GM12878 (cell line): Measurements from ENCODE around the gene MGA. TPM values are rescaled to one million over a fixed set of nuclear protein-coding genes. Genes with fewer than 3 reads are reported as not detected.

Source experiments
- ATAC-seq: fragments of 200-7000 bp; cut with Tn5 transposase; 3 replicates; pipeline ENCODE4 v1.9.1; 2020; ENCODE audit warnings: mild to moderate bottlenecking, moderate library complexity
- BruUV-seq: library from RNA; stranded (reverse); fragments of 400-500 nt; replicated peaks from 2 replicates; lab custom pipeline; 2021; lab: Mats Ljungman, UMichigan
- CTCF ChIA-PET: fragments of 300-600 bp; sonication (Branson Sonifier 250); formaldehyde crosslinking; extraction: SDS; loops from one replicate; lab custom pipeline; 2021; ENCODE audit warnings: inconsistent platforms; lab: Yijun Ruan, JAX
- POLR2A ChIA-PET: fragments of 350-600 bp; formaldehyde crosslinking; extraction: SDS; loops from one replicate; lab custom pipeline; 2021; ENCODE audit warnings: inconsistent platforms; lab: Charles Lee
- RAD21 ChIA-PET: fragments of 300-600 bp; sonication (Branson Sonifier 250); formaldehyde crosslinking; loops from one replicate; lab custom pipeline; 2023; ENCODE audit warnings: antibody characterized with exemption; ENCODE audit not compliant: unreplicated experiment; lab: Charles Lee
- SMC1A ChIA-PET: fragments of 300-600 bp; sonication (Branson Sonifier 250); formaldehyde crosslinking; loops from one replicate; lab custom pipeline; 2023; ENCODE audit not compliant: unreplicated experiment, uncharacterized antibody; lab: Charles Lee
- DNase-seq: peaks from one replicate; pipeline ENCODE4 v3.0.0-alpha.2; 2011; ENCODE audit warnings: low read depth, low spot score
- FAIRE-seq: peaks from 3 replicates; lab custom pipeline; 2011; peaks lifted over from hg19 to GRCh38; lab: Jason Lieb, UNC
- H2AFZ ChIP-seq: 2 replicates; pipeline ENCODE4 v1.6.0; 2011; ENCODE audit warnings: low read depth, low read length, control low read depth; ENCODE audit not compliant: control insufficient read depth
- H3K27ac ChIP-seq: 2 replicates; pipeline ENCODE4 v1.5.1; 2011; ENCODE audit warnings: control low read depth; ENCODE audit not compliant: control insufficient read depth, insufficient read depth
- H3K27me3 ChIP-seq, 2 experiments: replicated peaks in 1 of 2; 2 replicates each; pipeline versions ENCODE4 v1.6.0 to v1.6.1; 2011; ENCODE audit warnings: low read length in 1 of 2; ENCODE audit not compliant: control insufficient read depth in 2 of 2, insufficient read depth in 2 of 2
- H3K36me3 ChIP-seq, 2 experiments: 2 replicates each; pipeline ENCODE4 v1.5.1; 2011; ENCODE audit warnings: low read length in 1 of 2; ENCODE audit not compliant: control insufficient read depth in 2 of 2, insufficient read depth in 2 of 2
- H3K4me1 ChIP-seq: 2 replicates; pipeline ENCODE4 v1.6.1; 2011; ENCODE audit warnings: mild to moderate bottlenecking, low read length, moderate library complexity, mixed read lengths; ENCODE audit not compliant: control insufficient read depth, insufficient read depth
- H3K4me2 ChIP-seq: 2 replicates; pipeline ENCODE4 v1.6.0; 2011; ENCODE audit warnings: control low read depth; ENCODE audit not compliant: control insufficient read depth, insufficient read depth
- H3K4me3 ChIP-seq: fragments of 200-600 bp; sonication (generic); 2 replicates; pipeline ENCODE4 v1.5.1; 2016
- H3K79me2 ChIP-seq: 2 replicates; pipeline ENCODE4 v1.6.0; 2011; ENCODE audit warnings: low read length; ENCODE audit not compliant: control insufficient read depth, insufficient read depth
- H3K9ac ChIP-seq: 2 replicates; pipeline ENCODE4 v1.8.0; 2011; ENCODE audit warnings: low read length, control low read depth, mixed read lengths; ENCODE audit not compliant: control insufficient read depth, insufficient read depth
- H3K9me3 ChIP-seq: replicated peaks from 3 replicates; pipeline ENCODE4 v1.5.1; 2011; ENCODE audit warnings: mild to moderate bottlenecking, low read length; ENCODE audit not compliant: control insufficient read depth, insufficient read depth
- H4K20me1 ChIP-seq: 2 replicates; pipeline ENCODE4 v1.6.0; 2011; ENCODE audit not compliant: control insufficient read depth, insufficient read depth
- CREM ChIP-seq: IDR thresholded peaks from 2 replicates; pipeline ENCODE4 v1.6.1; 2014; ENCODE audit warnings: antibody characterized with exemption, low read depth
- EP300 ChIP-seq, 2 experiments: fragments of 150-350 bp in 1 of 2; IDR thresholded peaks; 2 replicates each; pipeline ENCODE4 v1.6.1; 2011 to 2012; ENCODE audit warnings: low read depth in 2 of 2, low read length in 2 of 2, borderline replicate concordance in 1 of 2, improper control_type of control experiment in 1 of 2, inconsistent platforms in 1 of 2; ENCODE audit not compliant: control insufficient read depth in 1 of 2
- GABPA ChIP-seq: IDR thresholded peaks from 2 replicates; pipeline ENCODE4 v1.6.1; 2014; ENCODE audit warnings: antibody characterized with exemption, low read depth, mild to moderate bottlenecking, inconsistent platforms
- IKZF2 ChIP-seq, 2 experiments: fragments of 450-650 bp; IDR thresholded peaks; 2 replicates each; pipeline ENCODE4 v1.6.1; 2017; ENCODE audit warnings: mild to moderate bottlenecking in 2 of 2, moderate library complexity in 2 of 2
- MEF2B ChIP-seq: fragments of 450-650 bp; IDR thresholded peaks from 2 replicates; pipeline ENCODE4 v1.6.1; 2018; ENCODE audit warnings: mild to moderate bottlenecking, moderate library complexity; ENCODE audit not compliant: partially characterized antibody, poor library complexity, severe bottlenecking
- TCF3 ChIP-seq: IDR thresholded peaks from 2 replicates; pipeline ENCODE4 v1.6.1; 2012; ENCODE audit warnings: low read depth, mild to moderate bottlenecking, low read length, borderline replicate concordance; ENCODE audit not compliant: insufficient read depth
- ZNF274 ChIP-seq: IDR thresholded peaks from one replicate; pipeline ENCODE4 v1.8.0; 2011; ENCODE audit not compliant: insufficient read length, insufficient read depth
- WGBS: methylation state at CpG from one replicate; pipeline ENCODE4 v1.1.6; 2016; ENCODE audit warnings: low lambda C conversion rate; ENCODE audit not compliant: insufficient replicate concordance, insufficient coverage; ENCODE audit errors: missing lambda C conversion rate; 5-methylcytosine and 5-hydroxymethylcytosine counted together
- in situ Hi-C: fragments of 300-500 bp; cut with MboI; formaldehyde crosslinking; loops from 9 replicates; pipeline ENCODE4 v1.14.3; 2018; ENCODE audit warnings: mixed read lengths
- intact Hi-C: fragments of 100-400 bp; cut with micrococcal nuclease; formaldehyde crosslinking; loops from one replicate; pipeline ENCODE4 v1.14.2; 2022; ENCODE audit not compliant: unreplicated experiment
- polyA plus RNA-seq, 11 experiments: library from polyadenylated mRNA; depleted of rRNA in 4 of 11; unstranded in 6 of 11; stranded (reverse) in 5 of 11; fragments of >200 nt; fragmentation: Nextera tagmentation in 4 of 11; fragmentation: Illumina TruSeq in 1 of 11; extraction: Ambion mirVana in 4 of 11; extraction: Trizol in 1 of 11; gene quantifications; 1 replicate in 1 of 11; 2 replicates in 10 of 11; pipeline versions ENCODE4 v1.2.1 to v1.2.3, GENCODE V29; 2011 to 2016; ENCODE audit warnings: inconsistent platforms in 2 of 11, missing spikeins in 2 of 11, low read depth in 1 of 11
- total RNA-seq, 4 experiments: library from RNA; depleted of rRNA in 3 of 4; stranded (reverse); fragments of >200 nt in 3 of 4; fragmentation: Illumina TruSeq in 1 of 4; extraction: Trizol in 1 of 4; gene quantifications; 2 replicates each; pipeline versions ENCODE4 v1.2.1 to v1.2.3, GENCODE V29; 2013 to 2021

MGA gene
- total and polyA plus RNA-seq, 10 of the 15 experiments (the other 5 are each of a cell fraction or from before 2014, with no cell fraction given) = 2.6 to 29.6 (median 17.0) TPM

DNA sequence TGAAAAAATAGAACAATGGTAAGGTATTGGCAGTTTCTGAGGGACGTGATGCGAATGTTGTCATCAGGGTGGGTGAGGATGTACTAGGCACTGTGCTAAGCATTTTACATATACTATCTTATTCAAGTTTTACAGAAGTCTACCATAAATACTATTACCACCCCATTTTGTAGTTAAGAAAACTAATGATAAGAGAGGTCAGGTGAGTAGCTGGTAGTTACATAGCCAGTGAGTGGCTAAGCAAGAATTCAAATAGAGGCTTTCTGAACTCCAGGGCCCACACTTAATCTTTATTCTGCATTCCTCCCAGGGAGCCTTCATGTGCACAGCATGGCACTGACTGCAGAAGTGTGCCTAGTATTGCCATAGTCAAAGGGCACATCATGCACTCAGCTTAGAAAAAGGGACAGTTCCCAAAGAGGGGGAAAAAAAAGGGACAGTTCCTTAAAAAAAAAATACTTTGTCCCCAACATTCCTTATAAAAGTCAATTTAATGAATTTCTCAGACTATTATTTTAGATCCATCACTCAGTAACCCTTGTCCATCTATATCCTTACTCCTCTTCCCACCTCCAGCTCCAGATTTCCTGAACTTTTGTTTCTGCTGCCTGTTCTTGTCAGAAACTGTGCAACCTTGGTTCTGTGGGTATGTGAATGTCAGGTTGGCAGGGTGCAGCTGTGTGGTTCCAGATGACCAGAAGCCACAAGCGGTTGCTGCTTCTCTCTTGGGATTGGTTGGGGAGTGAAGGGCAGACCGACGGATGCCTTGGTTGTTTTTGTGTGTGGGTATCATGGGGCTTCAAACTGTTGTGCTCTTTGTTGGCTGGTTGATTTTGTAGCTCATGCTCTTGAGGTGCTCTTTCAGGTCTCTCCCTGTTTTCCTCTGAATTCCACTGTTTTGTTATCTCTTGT is 122.4 kb downstream of the MGA start:
- H3K4me3 ChIP-seq = no peak overlapping the region
- no TSS peak for BruUV-seq

More for the DNA sequence above, 122.4 kb downstream of the MGA start:
- no peak for TF ChIP-seq CREM
- no peak for TF ChIP-seq TCF3
- TF ChIP-seq IKZF2 (IDR thresholded peaks at IDR 0.05) = peak in 1 of 2 experiments; percentile 13; a peak in 1 of 4 replicates
- TF ChIP-seq ZNF274 = no peak
- TF ChIP-seq GABPA = no peak
- no peak for TF ChIP-seq EP300 (IDR thresholded peaks at IDR 0.05; ENCODE audit: borderline replicate concordance in 1 of 2, control insufficient read depth in 1 of 2, low read depth in 2 of 2, low read length in 2 of 2)
- peak; percentile 58 for TF ChIP-seq MEF2B
- WGBS = 40% methylated on average over 5 of the region's 5 CpGs
- RAD21 ChIA-PET = interaction anchor here (0.6 to 1.4 kb wide), 6 partner anchors 8 to 77 kb away, joined by 3 to 10 read pairs (median 4); partner anchors contain the start of gene MAPKBP1
- intact Hi-C loops = no loop called here
- SMC1A ChIA-PET = interaction anchor here (0.7 to 3.4 kb wide), 8 partner anchors 8 to 272 kb away, joined by 3 to 28 read pairs (median 4); partner anchors contain the start of gene MAPKBP1
- Histone ChIP-seq H3K27ac (0 out of 2 replicates have a peak overlapping the region, but pooled peaks have one; percentile 3), H3K9ac (no peak overlapping the region), H4K20me1 (no peaks in the 10 kb centered on the region), H3K4me1 (peaks cover 11% of the 10 kb centered on the region), H3K36me3 (no peaks in the 10 kb centered on the region), H3K27me3 (no peaks in the 10 kb centered on the region), H2AFZ (no peak overlapping the region), H3K4me2 (peak overlapping the region; percentile 21), H3K79me2 (peaks cover 26% of the 10 kb centered on the region), H3K9me3 (no peaks in the 10 kb centered on the region; the same call in 2 of the 3 replicates)
- in situ Hi-C loops = no loop called here
- no peak for FAIRE-seq
- peak; percentile 87 for ATAC-seq
- DNase-seq = no peak
- POLR2A ChIA-PET = interaction anchor here (0.7 to 11.3 kb wide), 5 partner anchors 9 to 852 kb away, joined by 3 to 170 read pairs (median 3); partner anchors contain the start of gene MAPKBP1
- CTCF ChIA-PET = interaction anchor here (1.4 to 3.7 kb wide), 3 partner anchors 9 to 28 kb away, joined by 5 to 26 read pairs (median 11); partner anchors contain the start of gene MAPKBP1
